ENCODE measurements around the gene METTL9. TPM values are rescaled to one million over a fixed set of nuclear protein-coding genes. Genes with fewer than 3 reads are reported as not detected.

Gene METTL9
- total RNA-seq, 2 experiments from 2014 or later = 120 to 121 TPM

- intact Hi-C loops (cut with micrococcal nuclease; ENCODE audit: unreplicated experiment) = no loop called here
- Histone ChIP-seq H3K79me2 (ENCODE audit: insufficient read depth, low read depth, low read length) (peaks cover 15% of the 10 kb centered on the region), H3K27ac (ENCODE audit: low read depth, low read length, poor library complexity, severe bottlenecking) (no peak overlapping the region), H3K4me2 (ENCODE audit: low read length) (no peak overlapping the region), H4K20me1 (ENCODE audit: insufficient read depth, low read length) (no peaks in the 10 kb centered on the region), H3K9me3 (ENCODE audit: low read length) (no peaks in the 10 kb centered on the region), H3K4me3 (ENCODE audit: low read depth, low read length, poor library complexity, severe bottlenecking) (no peak overlapping the region), H3K36me3 (ENCODE audit: insufficient read depth, low read length) (peaks cover 17% of the 10 kb centered on the region), H2AFZ (ENCODE audit: low read length) (no peak overlapping the region), H3K9me2 (ENCODE audit: insufficient read depth, low read length) (no peaks in the 10 kb centered on the region), H3K4me1 (ENCODE audit: insufficient read depth, low read length, poor library complexity, severe bottlenecking) (peaks cover 26% of the 10 kb centered on the region)
- POLR2A ChIA-PET = interaction anchor here (0.6 to 1.2 kb wide), 3 partner anchors 8 to 42 kb away, joined by 3 to 6 read pairs (median 3); no protein-coding TSS in a partner anchor
- no TSS peak for BruUV-seq (replicated peaks)
- TF ChIP-seq CTCF (conservative IDR thresholded peaks at IDR 0.05; ENCODE audit: low read length) (no peak), EZH2phosphoT487 (IDR thresholded peaks at IDR 0.05; ENCODE audit: borderline replicate concordance, low read depth, low read length) (no peak)
- DNase-seq (ENCODE audit: low spot score) = no peak
- CTCF ChIA-PET (ENCODE audit: unreplicated experiment) = no interaction called here
Measured at GRCh38 chr16:21637032-21637968, 37.9 kb downstream of the METTL9 start.

- peaks cover 28% of the 10 kb centered on the region for H3K79me2 ChIP-seq (ENCODE audit: insufficient read depth, low read depth, low read length)
- no peak overlapping the region for H3K27ac ChIP-seq (ENCODE audit: low read depth, low read length, poor library complexity, severe bottlenecking)
- TF ChIP-seq CTCF (conservative IDR thresholded peaks at IDR 0.05; ENCODE audit: low read length) = no peak
- no peak for TF ChIP-seq EZH2phosphoT487 (IDR thresholded peaks at IDR 0.05; ENCODE audit: borderline replicate concordance, low read depth, low read length)
- H3K9me2 ChIP-seq (ENCODE audit: insufficient read depth, low read length) = no peaks in the 10 kb centered on the region
- no TSS peak for BruUV-seq (replicated peaks)
- H3K4me1 ChIP-seq (ENCODE audit: insufficient read depth, low read length, poor library complexity, severe bottlenecking) = peaks cover 38% of the 10 kb centered on the region
- no peak overlapping the region for H2AFZ ChIP-seq (ENCODE audit: low read length)
- intact Hi-C loops (cut with micrococcal nuclease; ENCODE audit: unreplicated experiment) = no loop called here
- H3K36me3 ChIP-seq (ENCODE audit: insufficient read depth, low read length) = peaks cover 17% of the 10 kb centered on the region
- no peak overlapping the region for H3K4me3 ChIP-seq (ENCODE audit: low read depth, low read length, poor library complexity, severe bottlenecking)
- H4K20me1 ChIP-seq (ENCODE audit: insufficient read depth, low read length) = no peaks in the 10 kb centered on the region
- no peak for DNase-seq (ENCODE audit: low spot score)
- POLR2A ChIA-PET = interaction anchor here (1.6 to 1.7 kb wide), 2 partner anchors 16 to 23 kb away, joined by 3 to 5 read pairs; no protein-coding TSS in a partner anchor
- no peaks in the 10 kb centered on the region for H3K9me3 ChIP-seq (ENCODE audit: low read length)
- no peak overlapping the region for H3K4me2 ChIP-seq (ENCODE audit: low read length)
- CTCF ChIA-PET (ENCODE audit: unreplicated experiment) = no interaction called here
Measured at GRCh38 chr16:21638573-21638975, 39.2 kb downstream of the METTL9 start.

- intact Hi-C loops (cut with micrococcal nuclease; ENCODE audit: unreplicated experiment) = no loop called here
- H3K9me3 ChIP-seq (ENCODE audit: low read length) = no peaks in the 10 kb centered on the region
- TF ChIP-seq CTCF (conservative IDR thresholded peaks at IDR 0.05; ENCODE audit: low read length) (no peak), EZH2phosphoT487 (IDR thresholded peaks at IDR 0.05; ENCODE audit: borderline replicate concordance, low read depth, low read length) (no peak)
- no peak overlapping the region for H3K4me2 ChIP-seq (ENCODE audit: low read length)
- no peak overlapping the region for H3K27ac ChIP-seq (ENCODE audit: low read depth, low read length, poor library complexity, severe bottlenecking)
- no peak for DNase-seq (ENCODE audit: low spot score)
- H3K4me1 ChIP-seq (ENCODE audit: insufficient read depth, low read length, poor library complexity, severe bottlenecking) = peaks cover 48% of the 10 kb centered on the region
- H3K36me3 ChIP-seq (ENCODE audit: insufficient read depth, low read length) = peaks cover 9% of the 10 kb centered on the region
- ChIA-PET CTCF (ENCODE audit: unreplicated experiment) (no interaction called here), POLR2A (interaction anchor here (1.6 to 1.7 kb wide), 2 partner anchors 17 to 22 kb away, joined by 3 to 5 read pairs; no protein-coding TSS in a partner anchor)
- H3K4me3 ChIP-seq (ENCODE audit: low read depth, low read length, poor library complexity, severe bottlenecking) = no peak overlapping the region
- no peaks in the 10 kb centered on the region for H3K9me2 ChIP-seq (ENCODE audit: insufficient read depth, low read length)
- H2AFZ ChIP-seq (ENCODE audit: low read length) = no peak overlapping the region
- H3K79me2 ChIP-seq (ENCODE audit: insufficient read depth, low read depth, low read length) = peaks cover 37% of the 10 kb centered on the region
- BruUV-seq (replicated peaks) = no TSS peak
- no peaks in the 10 kb centered on the region for H4K20me1 ChIP-seq (ENCODE audit: insufficient read depth, low read length)
Measured at GRCh38 chr16:21639493-21639892, 40.1 kb downstream of the METTL9 start.
